Cardiac fibroblast (primary cell): ENCODE results near the gene RNF175.

Source experiments
- DNase-seq, 2 donors: peaks; one replicate each; pipeline versions ENCODE4 v3.0.0 to v3.0.0-alpha.2; 2010; ENCODE audit warnings: low read depth in 2 of 2
- H3K4me3 ChIP-seq, 2 donors: replicated peaks in 1 of 2; 1 replicate in 1 of 2; 2 replicates in 1 of 2; pipeline ENCODE4 v1.5.1; 2011; ENCODE audit warnings: low read depth in 2 of 2, low read length in 2 of 2, mild to moderate bottlenecking in 2 of 2, moderate library complexity in 1 of 2
- CTCF ChIP-seq: IDR thresholded peaks from one replicate; pipeline ENCODE4 v1.5.1; 2011; ENCODE audit warnings: low read depth, mild to moderate bottlenecking, low read length, inconsistent platforms

RNF175 gene

GRCh38 chr4:153790500-153790865, 30.7 kb upstream of the RNF175 start:
- H3K4me3 ChIP-seq, result no peak overlapping the region
- no peak for TF ChIP-seq CTCF
- DNase-seq, result no peak

- TF ChIP-seq CTCF, result no peak
- no peak overlapping the region for H3K4me3 ChIP-seq
- peak in 1 of 2 donors; percentile 34 for DNase-seq
Measured at GRCh38 chr4:153789741-153790499, 30.1 kb upstream of the RNF175 start.

- H3K4me3 ChIP-seq, result no peak within 1 kb of the TSS
- DNase-seq, result no peak
- no peak for TF ChIP-seq CTCF
Measured at GRCh38 chr4:153788413-153789276, 28.8 kb upstream of the RNF175 start, which contains the start of gene SFRP2. Gene SFRP2 (minus strand): TSS chr4:153789083. CDS start chr4:153788835, 248 bp downstream.

GRCh38 chr4:153788051-153788412, 28.2 kb upstream of the RNF175 start:
- DNase-seq, result no peak
- no peak overlapping the region for H3K4me3 ChIP-seq
- TF ChIP-seq CTCF, result no peak

GRCh38 chr4:153787575-153787974, 27.8 kb upstream of the RNF175 start:
- no peak for DNase-seq
- H3K4me3 ChIP-seq, result no peak overlapping the region
- no peak for TF ChIP-seq CTCF

- TF ChIP-seq CTCF, result no peak
- DNase-seq, result no peak
- no peak overlapping the region for H3K4me3 ChIP-seq
Measured at GRCh38 chr4:153787061-153787560, 27.3 kb upstream of the RNF175 start.
